GM18507 (cell line): ENCODE data around the gene CUBN.

ENCODE experiments used
- DNase-seq: peaks from one replicate; pipeline ENCODE4 v3.0.0; 2011; ENCODE audit warnings: low read depth; ENCODE audit not compliant: insufficient read length; ENCODE audit errors: extremely low spot score
- FAIRE-seq: peaks from 2 replicates; lab custom pipeline; 2011; peaks lifted over from hg19 to GRCh38; lab: Jason Lieb, UNC

CUBN gene

GRCh38 chr10:17053061-17053460 lies 76.5 kb downstream of the CUBN start:
- DNase-seq (no peak), FAIRE-seq (no peak)

- DNase-seq (no peak), FAIRE-seq (no peak)
Observed at GRCh38 chr10:17051851-17052250, 77.8 kb downstream of the CUBN start.

- no peak for FAIRE-seq
Observed at GRCh38 chr10:17049195-17049594, 80.4 kb downstream of the CUBN start.

GRCh38 chr10:17047908-17048307 lies 81.7 kb downstream of the CUBN start:
- DNase-seq (no peak), FAIRE-seq (no peak)

More at GRCh38 chr10:17049195-17049594, 80.4 kb downstream of the CUBN start:
- DNase-seq = no peak

DNA sequence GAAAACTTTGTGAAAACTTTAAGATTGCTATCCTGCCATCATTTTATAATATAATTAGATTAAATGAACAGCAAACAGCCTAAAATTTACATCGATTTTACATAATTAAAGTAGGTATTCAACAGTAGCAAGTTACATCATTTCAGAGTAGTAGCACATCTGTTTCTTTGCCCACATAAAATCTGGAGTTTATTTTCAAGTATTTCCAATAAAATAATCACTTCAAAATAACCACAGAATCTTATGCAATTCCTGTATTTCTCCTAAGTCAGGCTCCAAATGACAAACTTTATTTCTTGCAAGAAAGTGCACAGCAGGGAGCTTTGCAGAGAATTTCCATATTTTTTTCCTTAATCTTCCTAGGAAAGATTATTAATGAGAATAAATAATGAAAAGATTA lies 82.6 kb downstream of the CUBN start:
- FAIRE-seq = no peak
- DNase-seq = no peak

GRCh38 chr10:17043586-17043985 lies 86.0 kb downstream of the CUBN start:
- FAIRE-seq = no peak

DNA sequence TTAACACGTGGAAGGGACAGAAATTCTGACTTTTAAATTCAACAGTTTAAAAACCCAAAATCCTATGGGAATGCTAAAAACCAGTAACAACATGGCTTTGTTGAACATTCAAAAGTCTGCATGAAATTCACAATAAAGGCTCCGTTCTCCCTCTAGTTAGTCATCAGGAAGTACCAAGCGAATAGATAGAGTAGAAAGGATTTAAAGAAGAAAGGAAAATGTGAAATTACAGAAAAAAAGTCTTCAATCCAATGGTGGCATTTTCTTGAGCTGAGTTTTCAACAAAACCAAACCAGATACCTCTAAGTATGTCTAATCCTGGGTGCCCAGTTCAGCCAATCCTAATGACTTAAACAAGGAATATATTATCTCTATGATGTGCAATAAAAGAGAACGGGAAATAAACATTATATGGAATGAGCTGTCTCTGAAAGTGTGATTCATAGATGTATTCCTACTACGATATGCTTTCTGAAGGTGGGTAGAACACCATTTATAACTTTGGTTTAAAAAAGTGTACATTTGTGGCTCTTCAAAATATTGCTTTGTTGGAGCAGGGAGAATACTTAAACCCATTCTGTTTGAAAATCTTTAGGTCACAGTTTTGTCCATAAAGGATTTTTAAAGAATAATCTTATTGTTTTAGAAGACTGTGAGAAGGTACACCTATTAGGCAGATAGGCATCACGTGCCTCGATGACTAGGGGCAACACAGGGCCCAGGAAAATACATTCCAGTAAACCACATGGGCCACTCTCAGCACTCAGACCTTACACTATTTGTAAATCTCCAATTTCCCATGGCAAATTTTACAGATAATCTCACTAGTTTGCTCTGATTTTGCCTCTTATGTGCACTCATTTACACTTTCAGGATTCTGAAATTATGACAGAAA lies 87.7 kb downstream of the CUBN start:
- FAIRE-seq = no peak
- no peak for DNase-seq

More at GRCh38 chr10:17043586-17043985, 86.0 kb downstream of the CUBN start:
- DNase-seq = no peak

GRCh38 chr10:17038627-17039026 lies 91.0 kb downstream of the CUBN start:
- DNase-seq (no peak), FAIRE-seq (no peak)

GRCh38 chr10:17037910-17038309 lies 91.7 kb downstream of the CUBN start:
- no peak for FAIRE-seq
- DNase-seq = no peak

DNA sequence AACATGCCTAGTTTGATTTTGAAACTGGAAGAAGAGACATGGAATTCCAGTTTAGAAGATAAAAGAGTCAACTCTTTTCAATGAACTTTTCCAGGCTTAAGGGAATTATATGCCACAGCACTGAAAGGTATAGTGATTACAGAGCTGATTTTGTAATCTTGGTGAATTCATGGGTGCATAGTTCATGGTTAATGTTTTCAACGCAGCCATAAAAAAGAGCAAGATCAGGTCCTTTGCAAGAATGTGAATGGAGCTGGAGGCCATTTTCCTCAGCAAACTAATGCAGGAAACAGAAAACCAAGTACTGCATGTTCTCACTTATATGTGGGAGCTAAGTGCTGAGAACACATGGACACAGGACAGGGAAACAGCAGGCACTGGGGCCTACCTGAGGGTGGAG lies 94.2 kb downstream of the CUBN start:
- FAIRE-seq = no peak
- DNase-seq = no peak

DNA sequence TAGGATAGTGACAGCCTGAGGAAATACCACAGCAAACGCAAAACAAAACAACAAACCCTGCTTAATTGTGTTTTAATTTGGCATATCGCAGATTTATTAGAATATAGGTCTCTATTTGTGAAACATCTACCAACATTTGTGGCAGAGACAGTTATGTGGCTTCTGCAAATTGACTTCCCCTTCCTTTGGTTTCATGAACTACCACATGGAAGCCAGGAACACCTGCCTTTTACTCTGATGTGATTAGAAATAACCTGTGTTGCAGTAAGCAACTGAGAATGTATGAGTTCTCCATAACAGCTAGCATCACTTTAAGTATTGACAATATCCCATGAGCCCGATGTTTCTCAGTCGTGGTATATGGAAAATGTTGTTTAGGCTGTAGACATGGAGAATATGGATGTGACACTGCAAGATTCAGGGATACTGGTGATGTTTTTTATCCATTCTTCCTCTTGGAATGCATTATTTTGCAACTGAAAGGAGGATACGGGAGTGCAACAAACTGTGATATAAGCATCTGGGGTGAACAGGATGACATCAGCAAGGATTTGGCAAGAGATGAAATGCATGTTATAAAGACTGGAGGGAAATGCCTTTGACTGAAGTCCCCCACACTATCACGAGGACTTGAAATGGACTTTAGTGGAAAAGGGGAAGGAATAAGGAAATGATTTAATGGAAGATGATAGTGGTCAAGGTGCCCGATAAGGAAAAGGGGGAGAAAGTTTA lies 95.9 kb downstream of the CUBN start:
- FAIRE-seq = no peak
- DNase-seq = no peak

GRCh38 chr10:17031637-17032635 lies 97.7 kb downstream of the CUBN start:
- DNase-seq (no peak), FAIRE-seq (no peak)

GRCh38 chr10:17029581-17030271 lies 99.9 kb downstream of the CUBN start:
- no peak for DNase-seq
- no peak for FAIRE-seq

GRCh38 chr10:17029239-17029580 lies 100.4 kb downstream of the CUBN start:
- FAIRE-seq = no peak
- DNase-seq = no peak

DNA sequence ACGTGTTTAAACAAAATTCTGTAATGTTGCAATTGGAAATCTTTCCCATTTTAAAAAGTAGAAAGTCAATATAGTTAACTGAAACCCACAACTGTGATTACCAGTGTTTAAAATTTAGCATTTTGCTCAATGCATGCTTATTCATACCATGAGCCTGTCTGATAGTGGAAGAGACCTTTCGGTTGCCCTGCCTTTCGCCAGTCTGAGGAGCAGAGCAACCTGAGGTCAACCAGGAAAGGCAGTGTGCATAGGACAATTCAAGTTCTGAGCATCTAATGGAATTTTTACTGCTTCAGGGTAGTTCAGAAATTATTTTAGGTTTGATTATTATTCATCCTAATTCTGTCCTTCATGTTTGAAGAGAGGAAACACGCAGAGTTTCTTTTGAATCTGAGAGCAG lies 100.8 kb downstream of the CUBN start:
- DNase-seq = no peak
- no peak for FAIRE-seq

DNA sequence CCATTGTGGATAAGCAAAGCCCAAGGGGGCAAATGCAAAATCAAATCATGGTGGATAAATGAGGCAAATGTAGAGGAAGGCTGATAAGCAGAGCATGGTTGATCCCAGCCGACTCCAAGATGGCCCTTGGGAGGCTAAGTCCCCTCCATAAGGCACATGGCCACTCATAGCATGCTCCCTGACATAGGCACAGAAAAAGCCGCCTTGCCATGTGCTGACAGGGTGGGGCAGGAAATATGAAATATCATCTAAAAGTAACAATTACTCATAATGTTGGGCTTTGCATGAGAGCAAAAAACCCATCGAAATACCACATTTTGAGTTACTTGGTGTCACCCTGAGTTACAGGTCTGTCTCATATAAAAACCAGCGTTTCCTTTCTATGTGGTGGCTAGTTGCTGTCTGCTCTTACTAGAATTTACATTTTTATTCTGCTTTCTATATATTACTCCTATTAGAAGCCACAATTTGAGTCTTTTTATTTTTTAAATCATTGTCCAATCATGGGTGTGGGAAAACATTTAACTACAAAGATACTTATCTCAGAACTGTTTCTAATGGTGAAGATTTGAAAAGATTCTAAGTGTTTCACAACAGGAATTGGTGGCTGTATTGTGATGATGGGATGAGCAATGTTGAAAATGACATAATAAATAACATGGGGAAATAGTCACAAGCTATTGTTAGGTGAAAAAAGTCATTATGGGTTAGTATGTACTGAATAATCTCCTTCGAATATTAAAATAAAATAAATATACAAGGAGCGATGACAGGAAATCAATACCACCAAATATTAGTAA lies 102.7 kb downstream of the CUBN start:
- FAIRE-seq (peak; percentile 45), DNase-seq (no peak)

DNA sequence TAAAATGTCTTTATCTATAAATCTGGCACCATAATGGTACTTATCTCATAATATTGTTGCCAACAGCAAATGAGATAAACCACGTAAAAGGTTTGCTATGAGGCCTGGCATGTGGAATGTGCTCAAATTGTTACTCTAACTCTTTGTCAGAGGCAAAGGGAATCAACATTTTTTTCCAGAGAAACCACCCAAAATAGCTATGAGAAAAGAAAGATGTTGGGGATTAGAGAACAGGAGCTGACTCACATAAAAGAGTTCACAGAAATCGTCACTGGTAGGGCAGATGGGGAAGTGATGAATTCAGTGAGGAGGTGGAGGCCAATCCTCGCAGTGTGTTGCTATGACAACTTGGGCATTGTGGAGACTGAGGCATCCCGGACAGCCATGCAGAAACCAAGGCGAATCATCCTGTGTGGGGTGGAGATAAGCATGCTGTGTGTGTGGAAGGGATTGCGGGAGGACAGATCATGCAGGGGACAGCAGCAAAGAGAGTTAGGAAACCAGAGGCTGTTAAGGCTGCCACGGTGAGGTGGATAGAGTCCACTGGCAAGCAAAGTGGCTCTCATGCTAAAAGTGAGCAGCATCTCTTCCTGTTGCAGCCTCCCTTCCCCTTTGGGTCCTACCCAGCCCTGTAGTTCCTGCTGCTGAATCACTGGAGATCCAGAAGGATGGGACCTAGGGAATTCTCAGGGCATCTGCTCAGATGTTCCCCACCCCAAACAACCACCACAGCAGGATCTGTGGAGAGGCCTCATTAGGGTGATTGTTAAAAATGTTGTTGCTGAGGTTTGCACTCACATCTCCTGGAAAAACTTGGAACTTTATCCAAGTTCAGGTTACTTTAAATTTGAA lies 103.9 kb downstream of the CUBN start:
- DNase-seq = no peak
- peak; percentile 33 for FAIRE-seq

DNA sequence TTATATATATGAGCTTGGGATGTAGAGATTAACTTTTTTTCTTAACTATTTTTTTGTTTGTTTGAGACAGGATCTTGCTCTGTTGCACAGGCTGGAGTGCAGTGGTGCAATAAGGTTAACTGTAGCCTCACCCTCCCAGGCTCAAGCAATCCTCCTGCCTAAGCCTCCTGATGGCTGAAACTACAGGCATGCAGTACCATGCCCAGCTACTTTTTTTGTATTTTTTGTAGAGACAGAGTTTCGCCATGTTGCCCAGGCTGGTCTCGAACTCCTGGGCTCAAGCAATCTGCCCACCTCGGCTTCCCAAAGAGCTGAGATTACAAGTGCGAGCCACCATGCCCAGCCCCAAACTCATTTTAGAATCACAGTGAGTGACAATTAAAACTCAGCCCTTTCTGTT lies 105.2 kb downstream of the CUBN start:
- FAIRE-seq (no peak), DNase-seq (no peak)
